IPS DF 19.7 (cell line): ENCODE data around the gene HOXA5.

Experiments used
- DNase-seq: peaks from one replicate; pipeline ENCODE4 v3.0.0-alpha.2; 2013; ENCODE audit warnings: low read depth, low spot score

Gene HOXA5

GRCh38 chr7:27095897-27096767 is 47.3 kb downstream of the HOXA5 start, which contains the start of gene HOXA1:
Gene HOXA1 (minus strand): TSS chr7:27096000. CDS start chr7:27095912, 88 bp downstream.
- DNase-seq = no peak

DNA sequence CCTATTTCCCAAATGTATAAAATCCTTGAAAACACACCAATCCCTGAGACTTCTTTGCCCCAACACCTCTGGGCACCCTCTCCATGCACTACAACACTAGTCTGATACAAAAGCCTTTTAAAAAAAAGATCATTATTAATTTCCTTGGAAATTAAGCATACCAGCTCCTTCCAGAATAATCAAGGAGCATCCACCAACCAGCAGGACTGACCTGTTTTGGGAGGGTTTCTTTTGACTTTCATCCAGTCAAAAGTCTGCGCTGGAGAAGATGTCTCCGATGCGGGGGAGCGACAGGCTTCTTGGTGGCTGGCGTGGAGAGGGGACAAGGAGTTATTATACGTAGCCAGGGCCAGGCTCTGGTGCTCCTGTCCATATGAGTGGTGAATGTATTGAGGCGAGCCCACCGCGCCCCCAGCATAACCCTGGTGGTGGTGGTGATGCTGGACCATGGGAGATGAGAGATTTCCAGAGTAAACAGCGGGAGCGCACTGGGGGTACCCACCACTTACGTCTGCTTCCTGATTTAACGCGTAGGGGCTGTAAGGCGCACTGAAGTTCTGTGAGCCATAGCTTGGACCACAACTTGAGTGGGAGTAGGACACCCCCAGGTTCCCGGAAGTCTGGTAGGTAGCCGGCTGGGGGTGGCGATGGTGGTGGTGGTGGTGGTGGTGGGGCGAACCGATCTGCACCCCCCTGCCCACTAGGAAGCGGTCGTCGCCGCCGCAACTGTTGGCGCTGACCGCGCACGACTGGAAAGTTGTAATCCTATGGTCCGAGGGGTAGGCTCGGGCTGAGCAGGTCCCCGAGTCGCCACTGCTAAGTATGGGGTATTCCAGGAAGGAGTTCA is 48.2 kb downstream of the HOXA5 start:
- no peak for DNase-seq

DNA sequence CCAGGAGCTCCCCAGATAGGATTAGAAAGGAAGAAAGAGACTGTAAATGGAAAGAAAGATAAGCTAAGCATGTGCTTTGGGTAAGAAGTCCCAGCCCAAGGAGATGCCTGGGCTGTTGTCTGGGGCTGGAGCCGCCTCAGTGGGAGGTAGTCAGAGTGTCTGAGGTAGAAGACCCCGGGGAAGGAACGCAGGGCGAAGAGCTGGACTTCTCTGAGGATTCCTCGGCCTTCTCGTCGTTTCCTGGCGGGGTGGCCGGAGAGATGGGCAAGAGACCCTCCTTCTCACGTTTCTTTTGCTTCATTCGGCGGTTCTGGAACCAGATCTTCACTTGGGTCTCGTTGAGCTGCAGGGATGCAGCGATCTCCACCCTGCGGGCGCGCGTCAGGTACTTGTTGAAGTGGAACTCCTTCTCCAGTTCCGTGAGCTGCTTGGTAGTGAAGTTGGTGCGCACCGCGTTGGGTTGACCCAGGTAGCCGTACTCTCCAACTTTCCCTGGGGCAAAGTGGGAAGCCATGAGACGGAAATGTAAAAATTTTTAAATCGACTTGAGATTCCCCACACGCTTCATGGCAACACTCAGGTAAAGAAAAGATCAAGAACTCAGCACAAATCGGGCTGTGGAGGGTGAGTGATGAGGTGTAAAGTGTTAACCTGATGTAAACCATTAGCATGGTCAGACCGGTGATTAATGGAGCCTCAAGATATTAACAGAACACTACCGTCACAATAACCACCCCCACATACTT is 49.0 kb downstream of the HOXA5 start:
- no peak for DNase-seq

DNA sequence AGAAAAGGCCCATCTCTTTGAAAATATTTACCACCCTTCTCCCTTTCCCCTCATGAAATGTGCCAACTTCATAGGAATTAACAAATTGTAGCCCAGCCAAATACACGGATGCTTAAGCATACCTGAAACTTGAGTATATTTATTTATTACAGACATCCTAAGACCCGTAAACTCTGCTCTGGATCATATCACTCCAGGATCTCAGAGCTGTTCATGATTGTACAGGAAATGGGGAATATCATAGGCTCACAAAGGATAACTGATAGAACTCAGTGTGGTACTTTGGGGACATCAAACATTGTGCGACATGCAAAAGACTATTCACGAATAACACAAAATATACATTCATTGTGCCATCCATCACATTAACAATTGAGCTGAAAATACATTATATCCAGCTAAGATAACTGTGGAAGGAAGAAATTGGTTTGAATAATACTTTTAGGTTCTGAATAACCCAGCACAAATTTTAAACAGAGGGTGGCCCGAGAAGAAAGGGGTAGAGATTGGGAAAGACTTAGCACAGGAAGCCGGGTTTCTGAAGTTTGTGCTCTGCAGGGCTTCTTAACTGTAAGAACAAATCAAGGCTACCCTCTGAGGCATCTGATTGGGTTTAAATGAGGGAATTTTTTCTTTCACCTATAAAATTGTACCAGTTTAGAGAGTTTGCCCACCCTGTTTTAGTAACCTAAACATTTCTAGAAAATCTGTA is 50.1 kb downstream of the HOXA5 start:
- no peak for DNase-seq

- no peak for DNase-seq
These were observed 50.7 kb downstream of the HOXA5 start for GRCh38 chr7:27092819-27093110.

DNA sequence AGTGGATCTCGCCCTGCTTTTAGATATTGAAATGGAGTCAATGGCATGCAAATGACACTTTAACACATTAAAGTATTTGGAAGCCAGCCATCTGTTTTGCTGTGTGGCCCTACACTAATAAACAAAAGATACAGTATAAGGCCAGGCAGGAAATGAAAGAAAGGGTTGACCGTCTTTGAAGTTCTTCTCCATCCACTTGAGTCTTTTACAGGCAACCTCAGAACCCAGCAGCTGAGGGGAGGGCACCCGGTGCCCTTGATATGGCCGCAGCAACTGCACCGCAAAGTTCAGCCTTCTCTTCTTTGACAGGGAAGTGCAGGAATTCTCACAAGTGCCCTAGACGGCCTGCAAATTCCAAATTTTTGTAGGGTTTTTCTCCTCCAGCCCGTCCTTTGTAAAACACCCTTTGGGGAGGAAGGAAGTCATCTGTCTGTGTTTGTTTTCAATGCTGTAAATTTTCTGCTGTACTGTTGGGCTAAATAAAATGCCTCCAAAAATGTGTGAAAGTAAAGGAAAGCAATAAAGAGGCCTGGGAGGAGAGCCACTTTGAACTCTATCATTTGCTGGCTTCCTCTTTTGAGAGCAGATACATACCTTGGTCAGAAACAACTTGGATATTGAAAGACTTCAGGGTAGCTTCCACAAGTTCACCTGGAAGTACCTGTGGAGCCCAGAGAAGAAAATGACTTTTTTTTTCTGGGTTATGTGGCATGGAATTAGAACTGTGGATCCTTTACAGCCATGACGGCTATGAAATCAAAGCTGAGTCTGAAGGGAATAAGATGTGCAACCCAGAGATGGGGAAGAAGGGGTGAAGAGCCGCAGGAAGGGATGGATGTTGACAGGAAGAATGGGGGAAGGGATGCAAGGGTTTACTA is 51.3 kb downstream of the HOXA5 start:
- no peak for DNase-seq

GRCh38 chr7:27091105-27091504 is 52.4 kb downstream of the HOXA5 start:
- no peak for DNase-seq
